Smooth muscle cell (in vitro differentiated cells): ENCODE measurements around the gene SPTLC1. TPM values are rescaled to one million over a fixed set of nuclear protein-coding genes. Genes with fewer than 3 reads are reported as not detected.

Source experiments
- DNase-seq: peaks from one replicate; lab custom pipeline; 2025; ENCODE audit not compliant: unreplicated experiment; lab: John Stamatoyannopoulos, UW
- H2AFZ ChIP-seq: fragments of 200-600 bp; sonication (generic); 2 replicates; pipeline ENCODE4 v1.6.0; 2016; ENCODE audit warnings: antibody characterized with exemption, low read depth, mild to moderate bottlenecking
- H3F3A ChIP-seq: fragments of 200-600 bp; sonication (generic); 2 replicates; pipeline ENCODE4 v1.6.0; 2017; ENCODE audit warnings: antibody characterized with exemption, low read depth
- H3K27ac ChIP-seq: fragments of 200-600 bp; sonication (generic); 2 replicates; pipeline ENCODE4 v1.5.1; 2016; ENCODE audit warnings: low read depth, mild to moderate bottlenecking
- H3K27me3 ChIP-seq: fragments of 200-600 bp; sonication (generic); 2 replicates; pipeline ENCODE4 v1.6.1; 2016; ENCODE audit warnings: low read depth, mild to moderate bottlenecking
- H3K36me3 ChIP-seq: fragments of 200-600 bp; sonication (generic); 2 replicates; pipeline ENCODE4 v1.5.1; 2016; ENCODE audit warnings: low read depth
- H3K4me1 ChIP-seq: fragments of 200-600 bp; sonication (generic); 2 replicates; pipeline ENCODE4 v1.5.1; 2016; ENCODE audit warnings: low read depth
- H3K4me2 ChIP-seq: fragments of 200-600 bp; sonication (generic); 2 replicates; pipeline ENCODE4 v1.6.0; 2016; ENCODE audit warnings: mild to moderate bottlenecking
- H3K4me3 ChIP-seq: fragments of 200-600 bp; sonication (generic); 2 replicates; pipeline ENCODE4 v1.5.1; 2016; ENCODE audit warnings: mild to moderate bottlenecking
- H3K79me2 ChIP-seq: fragments of 200-600 bp; sonication (generic); 2 replicates; pipeline ENCODE4 v1.6.0; 2016; ENCODE audit warnings: low read depth, mild to moderate bottlenecking
- H3K9ac ChIP-seq: fragments of 200-600 bp; sonication (generic); 2 replicates; pipeline ENCODE4 v1.6.0; 2016; ENCODE audit warnings: low read depth
- H3K9me3 ChIP-seq: fragments of 200-600 bp; sonication (generic); replicated peaks from 2 replicates; pipeline ENCODE4 v1.5.1; 2016; ENCODE audit warnings: low read depth
- H4K20me1 ChIP-seq: fragments of 200-600 bp; sonication (generic); 2 replicates; pipeline ENCODE4 v1.6.0; 2016; ENCODE audit warnings: low read depth
- CTCF ChIP-seq: fragments of 200-600 bp; sonication (generic); IDR thresholded peaks from 2 replicates; pipeline ENCODE4 v1.5.1; 2017; ENCODE audit warnings: borderline replicate concordance, mild to moderate bottlenecking, antibody characterized with exemption; ENCODE audit not compliant: insufficient read depth, poor library complexity, severe bottlenecking
- WGBS: methylation state at CpG from one replicate; pipeline ENCODE4 v1.1.7; 2016; ENCODE audit warnings: low lambda C conversion rate; 5-methylcytosine and 5-hydroxymethylcytosine counted together
- polyA plus RNA-seq: library from polyadenylated mRNA; unstranded; fragments of >200 nt; fragmentation: Nextera tagmentation; extraction: Ambion mirVana; gene quantifications from 2 replicates; pipeline ENCODE4 v1.2.1, GENCODE V29; 2016
- total RNA-seq: library from RNA; depleted of rRNA; stranded (reverse); fragments of >200 nt; gene quantifications from 2 replicates; pipeline ENCODE4 v1.2.3, GENCODE V29; 2014

Gene SPTLC1
- total and polyA plus RNA-seq, 2 experiments from 2014 or later = 75.6 to 168 TPM

GRCh38 chr9:92094655-92095054, 20.6 kb downstream of the SPTLC1 start:
- Histone ChIP-seq H3K9me3 (no peaks in the 10 kb centered on the region), H3K36me3 (peaks cover 4% of the 10 kb centered on the region), H3K4me3 (no peak overlapping the region), H3K4me1 (peaks cover 4% of the 10 kb centered on the region), H4K20me1 (peaks cover 83% of the 10 kb centered on the region), H3K27me3 (no peaks in the 10 kb centered on the region), H3K27ac (peak overlapping the region; percentile 27), H3K4me2 (peak overlapping the region; percentile 19), H2AFZ (no peak overlapping the region), H3F3A (no peaks in the 10 kb centered on the region), H3K9ac (no peak overlapping the region), H3K79me2 (peaks cover 81% of the 10 kb centered on the region)
- no peak for TF ChIP-seq CTCF
- 59% methylated on average over 4 of the region's 4 CpGs for WGBS
- no peak for DNase-seq

GRCh38 chr9:92077888-92078287, 37.3 kb downstream of the SPTLC1 start:
- Histone ChIP-seq H3K4me2 (no peak overlapping the region), H3F3A (no peaks in the 10 kb centered on the region), H3K9me3 (no peaks in the 10 kb centered on the region), H3K27me3 (no peaks in the 10 kb centered on the region), H3K4me1 (no peaks in the 10 kb centered on the region), H4K20me1 (peaks cover 4% of the 10 kb centered on the region), H3K36me3 (peaks cover 4% of the 10 kb centered on the region), H3K9ac (no peak overlapping the region), H3K79me2 (peaks cover 6% of the 10 kb centered on the region), H2AFZ (no peak overlapping the region), H3K27ac (no peak overlapping the region), H3K4me3 (no peak overlapping the region)
- no peak for TF ChIP-seq CTCF
- DNase-seq = no peak
- 100% methylated on average over 1 of the region's 1 CpG for WGBS

GRCh38 chr9:92071634-92072033, 43.6 kb downstream of the SPTLC1 start:
- Histone ChIP-seq H2AFZ (no peak overlapping the region), H3K36me3 (peaks cover 15% of the 10 kb centered on the region), H3K4me1 (no peaks in the 10 kb centered on the region), H3K4me3 (no peak overlapping the region), H3K9me3 (no peaks in the 10 kb centered on the region), H3F3A (no peaks in the 10 kb centered on the region), H3K79me2 (peaks cover 5% of the 10 kb centered on the region), H3K27ac (no peak overlapping the region), H4K20me1 (peaks cover 5% of the 10 kb centered on the region), H3K9ac (no peak overlapping the region), H3K4me2 (no peak overlapping the region), H3K27me3 (no peaks in the 10 kb centered on the region)
- WGBS = 88% methylated on average over 4 of the region's 4 CpGs
- TF ChIP-seq CTCF = no peak
- no peak for DNase-seq

- no peak overlapping the region for H3K4me3 ChIP-seq
- peaks cover 38% of the 10 kb centered on the region for H3K36me3 ChIP-seq
- H3F3A ChIP-seq = no peaks in the 10 kb centered on the region
- no peak for DNase-seq
- H4K20me1 ChIP-seq = no peaks in the 10 kb centered on the region
- peaks cover 27% of the 10 kb centered on the region for H3K79me2 ChIP-seq
- no peak overlapping the region for H2AFZ ChIP-seq
- no peaks in the 10 kb centered on the region for H3K4me1 ChIP-seq
- TF ChIP-seq CTCF = no peak
- peak overlapping the region; percentile 15 for H3K27ac ChIP-seq
- H3K9ac ChIP-seq = no peak overlapping the region
- 96% methylated on average over 5 of the region's 5 CpGs for WGBS
- H3K27me3 ChIP-seq = no peaks in the 10 kb centered on the region
- peaks cover 14% of the 10 kb centered on the region for H3K9me3 ChIP-seq
- H3K4me2 ChIP-seq = no peak overlapping the region
Observed at GRCh38 chr9:92066168-92066567, 49.0 kb downstream of the SPTLC1 start.
